ENCODE results near the gene DPH7.

The DPH7 gene

DNA sequence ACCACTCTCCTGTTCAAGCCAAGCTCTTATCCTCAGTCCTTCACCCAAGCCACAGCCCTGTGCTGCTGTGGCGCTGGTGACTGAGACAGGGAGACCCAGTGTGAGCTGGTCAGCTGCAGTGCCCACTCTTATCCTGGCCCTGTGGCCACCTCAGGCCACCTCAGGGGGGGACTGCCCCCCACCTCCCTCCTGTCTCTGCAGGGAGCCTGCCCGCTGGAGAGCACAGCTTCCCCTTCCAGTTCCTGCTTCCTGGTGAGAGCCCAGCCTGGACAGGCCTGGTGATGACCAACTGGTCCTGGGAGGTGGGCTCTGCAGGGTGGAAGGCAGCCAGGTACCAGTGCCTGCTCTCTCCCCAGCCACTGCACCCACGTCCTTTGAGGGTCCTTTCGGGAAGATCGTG, 34.5 kb upstream of the DPH7 start:
- TF ChIP-seq, protein P1, sequence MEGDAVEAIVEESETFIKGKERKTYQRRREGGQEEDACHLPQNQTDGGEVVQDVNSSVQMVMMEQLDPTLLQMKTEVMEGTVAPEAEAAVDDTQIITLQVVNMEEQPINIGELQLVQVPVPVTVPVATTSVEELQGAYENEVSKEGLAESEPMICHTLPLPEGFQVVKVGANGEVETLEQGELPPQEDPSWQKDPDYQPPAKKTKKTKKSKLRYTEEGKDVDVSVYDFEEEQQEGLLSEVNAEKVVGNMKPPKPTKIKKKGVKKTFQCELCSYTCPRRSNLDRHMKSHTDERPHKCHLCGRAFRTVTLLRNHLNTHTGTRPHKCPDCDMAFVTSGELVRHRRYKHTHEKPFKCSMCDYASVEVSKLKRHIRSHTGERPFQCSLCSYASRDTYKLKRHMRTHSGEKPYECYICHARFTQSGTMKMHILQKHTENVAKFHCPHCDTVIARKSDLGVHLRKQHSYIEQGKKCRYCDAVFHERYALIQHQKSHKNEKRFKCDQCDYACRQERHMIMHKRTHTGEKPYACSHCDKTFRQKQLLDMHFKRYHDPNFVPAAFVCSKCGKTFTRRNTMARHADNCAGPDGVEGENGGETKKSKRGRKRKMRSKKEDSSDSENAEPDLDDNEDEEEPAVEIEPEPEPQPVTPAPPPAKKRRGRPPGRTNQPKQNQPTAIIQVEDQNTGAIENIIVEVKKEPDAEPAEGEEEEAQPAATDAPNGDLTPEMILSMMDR (IDR thresholded peaks at IDR 0.05; ENCODE audit: control extremely low read depth, extremely low read depth, low read depth, missing control alignments): no peak
- ChIA-PET POLR2A (no interaction called here), CTCF (interaction anchor here (1.1 kb wide), 1 partner anchor 60 kb away, joined by 3 read pairs; no protein-coding TSS in a partner anchor)
- no peak for DNase-seq (ENCODE audit: extremely low spot score)

DNA sequence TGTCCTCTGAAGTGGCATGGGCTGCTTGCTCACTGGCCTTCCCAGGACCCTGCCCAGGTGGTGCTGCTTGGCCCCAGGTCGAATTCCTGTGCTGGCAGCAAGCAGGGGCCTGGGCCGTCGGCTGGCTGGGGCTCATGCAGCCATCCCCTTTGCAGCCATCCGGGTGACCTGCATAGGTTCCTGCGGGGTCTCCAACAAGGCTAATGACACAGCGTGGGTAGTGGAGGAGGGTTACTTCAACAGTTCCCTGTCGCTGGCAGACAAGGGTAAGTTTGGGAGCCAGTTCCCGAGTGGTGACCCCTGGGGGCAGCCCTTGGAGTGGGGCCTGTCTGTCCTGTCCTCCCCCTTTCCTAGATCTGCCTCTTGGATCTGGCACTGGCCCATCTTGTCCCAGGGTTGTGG, 34.0 kb upstream of the DPH7 start:
- ChIA-PET CTCF (no interaction called here), POLR2A (no interaction called here)
- TF ChIP-seq, protein P1 (IDR thresholded peaks at IDR 0.05; ENCODE audit: control extremely low read depth, extremely low read depth, low read depth, missing control alignments): no peak
- DNase-seq (ENCODE audit: extremely low spot score): no peak

DNA sequence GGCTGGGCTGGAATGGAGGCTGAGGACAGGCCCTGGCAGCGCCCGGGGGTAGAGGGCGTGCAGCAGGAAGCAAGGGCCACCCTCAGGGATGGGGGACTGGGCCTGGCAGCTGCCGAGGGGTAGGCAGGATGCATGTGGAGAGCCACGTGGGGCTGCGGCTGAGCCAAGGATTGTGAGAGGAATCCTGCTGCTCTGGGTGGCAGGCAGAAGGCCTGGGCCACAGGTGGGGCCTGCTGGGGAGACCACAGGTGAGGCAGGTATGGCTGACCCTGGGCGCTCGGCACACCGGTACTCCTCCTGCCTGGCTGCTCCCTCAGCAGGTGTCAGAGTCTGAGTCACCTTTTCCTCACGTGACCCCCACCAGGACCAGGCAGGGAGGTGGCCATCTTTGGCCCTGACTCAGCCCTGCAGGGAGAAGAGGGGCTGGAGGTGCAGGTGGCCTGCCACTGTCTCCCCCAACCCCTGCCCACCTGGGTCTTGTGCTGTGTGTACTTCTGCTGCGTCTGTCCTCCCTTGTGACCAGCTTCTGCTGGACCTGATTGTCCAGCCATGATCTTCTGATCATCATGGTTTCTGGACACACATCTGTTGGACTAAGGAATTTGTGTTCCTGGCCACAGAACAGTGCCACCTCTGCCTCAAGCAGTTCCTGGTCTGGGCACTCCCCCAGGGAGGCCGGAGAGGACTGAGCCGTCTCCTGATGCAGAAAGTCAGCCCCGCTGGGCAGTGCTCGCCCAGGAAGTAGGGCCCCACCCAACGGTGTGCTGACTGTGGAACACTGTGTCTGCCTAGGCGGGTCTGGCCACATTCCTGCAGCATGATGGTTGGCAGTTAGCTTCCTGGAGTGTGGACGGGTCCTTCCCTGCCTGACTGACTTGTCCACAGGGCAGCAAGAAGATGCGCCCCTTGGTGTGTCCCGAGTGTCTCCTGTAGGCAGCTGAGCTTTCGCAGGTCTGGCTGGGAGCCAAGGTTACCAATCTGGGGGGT, 33.2 kb upstream of the DPH7 start:
- no peak for DNase-seq (ENCODE audit: extremely low spot score)
- ChIA-PET POLR2A (no interaction called here), CTCF (no interaction called here)
- TF ChIP-seq, protein P1 (IDR thresholded peaks at IDR 0.05; ENCODE audit: control extremely low read depth, extremely low read depth, low read depth, missing control alignments): no peak

DNA sequence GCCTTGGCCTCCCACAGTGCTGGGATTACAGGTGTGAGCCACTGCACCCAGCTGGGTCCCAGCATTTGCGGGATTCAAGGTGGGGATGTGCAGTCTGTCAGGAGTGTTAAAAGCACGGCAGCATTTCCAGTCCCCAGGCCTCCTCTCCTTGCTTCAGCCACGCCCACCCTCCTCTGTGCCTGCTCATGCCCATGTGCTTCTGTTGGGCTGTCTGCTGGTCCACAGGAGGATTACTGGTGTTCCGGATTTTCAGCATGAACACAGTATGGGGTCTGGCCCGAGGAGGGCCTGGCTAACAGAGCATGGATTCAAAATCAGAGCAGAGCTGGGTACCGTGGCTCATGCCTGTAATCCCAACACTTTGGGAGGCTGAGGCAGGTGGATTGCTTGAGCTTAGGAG, 32.2 kb upstream of the DPH7 start:
- POLR2A ChIA-PET: no interaction called here
- CTCF ChIA-PET: no interaction called here
- DNase-seq (ENCODE audit: extremely low spot score): no peak
- TF ChIP-seq, protein P1 (IDR thresholded peaks at IDR 0.05; ENCODE audit: control extremely low read depth, extremely low read depth, low read depth, missing control alignments): no peak

DNA sequence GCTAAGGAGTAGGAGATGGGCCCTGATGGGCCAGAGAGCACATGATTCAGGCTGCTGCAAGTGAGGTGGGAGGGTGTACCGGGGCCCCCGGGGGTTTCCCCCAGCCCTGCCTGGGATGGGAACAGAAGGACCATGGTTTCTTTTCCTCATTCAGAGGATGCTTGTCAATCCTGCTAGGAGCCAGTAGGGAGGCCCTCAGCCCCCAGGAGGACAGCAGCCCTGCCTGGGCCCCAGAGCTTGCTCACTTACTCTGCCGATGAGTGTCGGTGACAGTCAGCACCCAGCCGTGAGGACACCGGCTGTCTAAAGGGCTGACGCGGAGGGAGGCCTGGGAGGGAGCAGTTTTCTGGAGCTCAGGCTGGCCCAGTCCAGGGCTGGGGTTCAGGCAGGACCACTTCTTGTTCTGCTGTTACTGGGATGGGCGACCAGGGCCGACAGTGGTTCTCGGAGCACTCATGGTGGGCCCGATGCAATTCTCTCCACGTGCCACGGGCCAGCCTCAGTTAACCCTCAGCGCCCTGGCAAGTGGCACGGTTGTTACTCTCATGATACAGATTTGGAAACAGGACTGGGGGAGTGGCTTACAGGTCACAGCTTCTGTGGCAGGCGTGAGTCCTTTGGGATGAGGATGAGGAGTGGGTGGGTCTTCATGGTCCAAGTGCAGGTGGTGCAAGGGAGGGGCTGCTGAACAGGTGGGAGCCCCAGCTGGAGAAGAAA, 28.6 kb upstream of the DPH7 start:
- CTCF ChIA-PET: interaction anchor here (1.8 kb wide), 1 partner anchor 16 kb away, joined by 6 read pairs; no protein-coding TSS in a partner anchor
- no peak for DNase-seq (ENCODE audit: extremely low spot score)
- POLR2A ChIA-PET: no interaction called here
- TF ChIP-seq, protein P1 (IDR thresholded peaks at IDR 0.05; ENCODE audit: control extremely low read depth, extremely low read depth, low read depth, missing control alignments): no peak

DNA sequence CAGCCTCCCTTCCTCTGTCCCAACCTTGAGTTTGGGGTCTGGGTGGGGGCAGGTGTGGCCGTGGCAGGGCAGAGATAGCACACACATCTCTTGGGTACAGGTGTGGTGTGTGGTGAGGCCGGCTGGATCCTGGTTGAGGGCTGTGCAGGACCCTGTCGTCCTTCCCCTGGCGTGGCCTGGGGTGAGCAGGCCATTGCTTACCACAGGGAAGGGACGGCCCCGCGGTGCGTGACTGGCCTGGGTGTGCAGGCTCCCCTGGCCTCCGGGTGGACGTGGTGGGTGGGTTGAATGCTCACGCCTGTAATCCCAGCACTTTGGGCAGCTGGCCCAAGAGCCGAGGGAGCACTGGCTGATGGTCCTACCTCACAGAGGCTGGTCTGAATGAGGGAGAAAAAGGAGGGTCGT, 28.0 kb upstream of the DPH7 start:
- CTCF ChIA-PET: interaction anchor here (1.8 kb wide), 1 partner anchor 15 kb away, joined by 6 read pairs; no protein-coding TSS in a partner anchor
- no peak for DNase-seq (ENCODE audit: extremely low spot score)
- POLR2A ChIA-PET: no interaction called here
- TF ChIP-seq, protein P1 (IDR thresholded peaks at IDR 0.05; ENCODE audit: control extremely low read depth, extremely low read depth, low read depth, missing control alignments): no peak
